PC-3 (cell line): ENCODE results near the gene ASB18. TPM values are rescaled to one million over a fixed set of nuclear protein-coding genes. Genes with fewer than 3 reads are reported as not detected.
"Not testable (repeated sequence)": the region's sequence is repeated elsewhere in the genome, so short reads cannot be mapped to it uniquely, and the experiment has no call there.

Experiments
- ATAC-seq: fragments of 200-7000 bp; cut with Tn5 transposase; 2 replicates; pipeline ENCODE4 v1.9.1; 2020; ENCODE audit warnings: mild to moderate bottlenecking, moderate library complexity
- BruUV-seq: library from RNA; stranded (reverse); fragments of 400-500 nt; replicated peaks from 2 replicates; lab custom pipeline; 2021; lab: Mats Ljungman, UMichigan
- CTCF ChIA-PET: fragments of 300-600 bp; sonication (Branson Sonifier 250); formaldehyde crosslinking; loops from one replicate; lab custom pipeline; 2022; ENCODE audit warnings: antibody characterized with exemption; lab: Charles Lee
- POLR2A ChIA-PET: fragments of 300-600 bp; sonication (Branson Sonifier 250); formaldehyde crosslinking; loops from one replicate; lab custom pipeline; 2022; ENCODE audit warnings: antibody characterized with exemption; ENCODE audit not compliant: unreplicated experiment; lab: Charles Lee
- DNase-seq: peaks from one replicate; pipeline ENCODE4 v3.0.0-alpha.2; 2015
- H2AFZ ChIP-seq: fragments of 300-600 bp; sonication (generic); 2 replicates; pipeline ENCODE4 v1.6.0; 2016; ENCODE audit warnings: antibody characterized with exemption, low read length
- H3F3A ChIP-seq: fragments of 300-600 bp; sonication (generic); one replicate; pipeline ENCODE4 v1.6.0; 2017; ENCODE audit warnings: antibody characterized with exemption, low read length, control low read depth, mild to moderate bottlenecking; ENCODE audit not compliant: unreplicated experiment
- H3K27ac ChIP-seq: fragments of 300-600 bp; sonication (generic); 2 replicates; pipeline ENCODE4 v1.5.1; 2016; ENCODE audit warnings: mild to moderate bottlenecking, low read length
- H3K27me3 ChIP-seq: fragments of 300-600 bp; sonication (generic); 2 replicates; pipeline ENCODE4 v1.6.1; 2016; ENCODE audit warnings: low read length, mixed read lengths
- H3K36me3 ChIP-seq: fragments of 300-600 bp; sonication (generic); 2 replicates; pipeline ENCODE4 v1.6.1; 2016; ENCODE audit warnings: low read depth, mixed run types, low read length, mixed read lengths
- H3K4me1 ChIP-seq: fragments of 300-600 bp; sonication (generic); 2 replicates; pipeline ENCODE4 v1.5.1; 2016; ENCODE audit warnings: low read length; ENCODE audit not compliant: insufficient read depth
- H3K4me2 ChIP-seq: fragments of 300-600 bp; sonication (generic); 2 replicates; pipeline ENCODE4 v1.6.0; 2016; ENCODE audit warnings: low read length
- H3K4me3 ChIP-seq: fragments of 300-600 bp; sonication (generic); 2 replicates; pipeline ENCODE4 v1.5.1; 2016; ENCODE audit warnings: mild to moderate bottlenecking, low read length, mixed read lengths
- H3K79me2 ChIP-seq: fragments of 300-600 bp; sonication (generic); 2 replicates; pipeline ENCODE4 v1.6.1; 2017; ENCODE audit warnings: low read length, mixed read lengths
- H3K9ac ChIP-seq: fragments of 300-600 bp; sonication (generic); 2 replicates; pipeline ENCODE4 v1.6.0; 2016; ENCODE audit warnings: mild to moderate bottlenecking, low read length
- H3K9me2 ChIP-seq: fragments of 300-600 bp; sonication (generic); replicated peaks from 2 replicates; pipeline ENCODE4 v1.6.1; 2016; ENCODE audit warnings: mixed run types, low read length, mixed read lengths
- H3K9me3 ChIP-seq: fragments of 300-600 bp; sonication (generic); 2 replicates; pipeline ENCODE4 v1.6.1; 2016; ENCODE audit warnings: low read length, mixed read lengths
- H4K20me1 ChIP-seq: fragments of 300-600 bp; sonication (generic); 2 replicates; pipeline ENCODE4 v1.6.1; 2016; ENCODE audit warnings: low read length, mixed read lengths
- EZH2 ChIP-seq: fragments of 300-600 bp; sonication (generic); IDR thresholded peaks from one replicate; pipeline ENCODE4 v1.6.1; 2017; ENCODE audit warnings: antibody characterized with exemption, mild to moderate bottlenecking, low read length; ENCODE audit not compliant: unreplicated experiment
- EZH2phosphoT487 ChIP-seq: fragments of 300-600 bp; sonication (generic); IDR thresholded peaks from 2 replicates; pipeline ENCODE4 v1.6.1; 2018; ENCODE audit warnings: mild to moderate bottlenecking, antibody characterized with exemption, low read length, borderline replicate concordance
- intact Hi-C: fragments of 100-400 bp; cut with micrococcal nuclease; formaldehyde crosslinking; loops from 2 replicates; pipeline ENCODE4 v1.9.0; 2023
- total RNA-seq: library from RNA; depleted of rRNA; stranded (reverse); fragments of >200 nt; gene quantifications from 2 replicates; pipeline ENCODE4 v1.2.3, GENCODE V29; 2014
- TF ChIP-seq, protein P1 (sequence below): fragments of 300-600 bp; sonication (generic); conservative IDR thresholded peaks from 2 replicates; pipeline ENCODE4 v1.5.1; 2017; ENCODE audit warnings: antibody characterized with exemption, low read depth, mild to moderate bottlenecking, low read length

Gene ASB18
- total RNA-seq, 1 experiment from 2014 or later: 0.15 TPM

DNA sequence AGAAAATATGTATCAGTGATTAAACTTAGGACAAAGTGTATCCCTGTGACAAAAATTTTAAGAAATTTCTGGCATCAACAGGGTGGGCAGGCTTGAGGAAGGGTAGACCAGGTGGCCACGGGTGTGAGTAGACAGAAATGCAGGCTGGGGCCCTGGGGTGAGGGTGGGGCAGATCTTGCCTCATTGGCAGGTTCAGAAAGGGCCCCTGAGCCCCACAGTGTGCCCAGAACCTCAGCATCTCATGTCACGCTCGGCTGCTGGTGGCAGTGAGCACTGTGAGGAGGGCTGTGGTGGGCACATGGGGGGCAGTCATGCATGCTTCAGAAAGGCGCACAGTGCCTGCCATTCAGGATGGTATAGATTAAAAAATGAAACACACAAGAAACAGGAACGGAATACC is 7.6 kb upstream of the ASB18 start:
- BruUV-seq: no TSS peak
- no peaks in the 10 kb centered on the region for H3F3A ChIP-seq
- no peaks in the 10 kb centered on the region for H3K9me2 ChIP-seq
- ATAC-seq (no peak), DNase-seq (no peak)
- no peaks in the 10 kb centered on the region for H3K79me2 ChIP-seq
- H3K36me3 ChIP-seq: peaks cover 6% of the 10 kb centered on the region
- no peak overlapping the region for H3K27ac ChIP-seq
- no peaks in the 10 kb centered on the region for H3K27me3 ChIP-seq
- no peak overlapping the region for H3K9ac ChIP-seq
- no peak overlapping the region for H3K4me3 ChIP-seq
- no peaks in the 10 kb centered on the region for H3K4me1 ChIP-seq
- H4K20me1 ChIP-seq: no peaks in the 10 kb centered on the region
- no peak overlapping the region for H3K4me2 ChIP-seq
- POLR2A ChIA-PET: no interaction called here
- 0 out of 2 replicates have a peak, but pooled peaks cover 8% of the 10 kb centered on the region for H3K9me3 ChIP-seq
- intact Hi-C loops: no loop called here
- no peak overlapping the region for H2AFZ ChIP-seq
- CTCF ChIA-PET: no interaction called here
- TF ChIP-seq, protein P1, sequence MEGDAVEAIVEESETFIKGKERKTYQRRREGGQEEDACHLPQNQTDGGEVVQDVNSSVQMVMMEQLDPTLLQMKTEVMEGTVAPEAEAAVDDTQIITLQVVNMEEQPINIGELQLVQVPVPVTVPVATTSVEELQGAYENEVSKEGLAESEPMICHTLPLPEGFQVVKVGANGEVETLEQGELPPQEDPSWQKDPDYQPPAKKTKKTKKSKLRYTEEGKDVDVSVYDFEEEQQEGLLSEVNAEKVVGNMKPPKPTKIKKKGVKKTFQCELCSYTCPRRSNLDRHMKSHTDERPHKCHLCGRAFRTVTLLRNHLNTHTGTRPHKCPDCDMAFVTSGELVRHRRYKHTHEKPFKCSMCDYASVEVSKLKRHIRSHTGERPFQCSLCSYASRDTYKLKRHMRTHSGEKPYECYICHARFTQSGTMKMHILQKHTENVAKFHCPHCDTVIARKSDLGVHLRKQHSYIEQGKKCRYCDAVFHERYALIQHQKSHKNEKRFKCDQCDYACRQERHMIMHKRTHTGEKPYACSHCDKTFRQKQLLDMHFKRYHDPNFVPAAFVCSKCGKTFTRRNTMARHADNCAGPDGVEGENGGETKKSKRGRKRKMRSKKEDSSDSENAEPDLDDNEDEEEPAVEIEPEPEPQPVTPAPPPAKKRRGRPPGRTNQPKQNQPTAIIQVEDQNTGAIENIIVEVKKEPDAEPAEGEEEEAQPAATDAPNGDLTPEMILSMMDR: no peak
- TF ChIP-seq EZH2: no peak
- TF ChIP-seq EZH2phosphoT487: no peak

DNA sequence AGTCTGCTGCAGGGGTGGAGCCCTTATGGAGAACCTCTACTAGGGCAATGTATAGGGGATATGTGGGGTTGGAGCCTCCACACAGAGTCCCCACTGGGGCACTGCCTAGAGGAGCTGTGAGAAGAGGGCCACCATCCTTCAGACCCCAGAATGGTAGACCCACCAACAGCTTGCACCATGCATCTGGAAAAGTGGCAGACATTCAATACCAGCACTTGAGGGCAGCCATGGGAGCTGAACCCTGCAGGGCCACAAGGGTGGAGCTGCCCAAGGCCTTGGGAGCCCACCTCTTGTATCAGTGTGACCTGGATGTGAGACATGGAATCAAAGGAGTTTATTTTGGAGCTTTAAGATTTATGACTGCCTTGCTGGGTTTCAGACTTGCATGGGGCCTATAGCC is 5.7 kb upstream of the ASB18 start:
- H3K9me2 ChIP-seq, H3K4me1 ChIP-seq, H3K27ac ChIP-seq, H3K36me3 ChIP-seq, intact Hi-C loops, H3K4me2 ChIP-seq, H2AFZ ChIP-seq, H3K4me3 ChIP-seq, CTCF ChIA-PET, DNase-seq, H3K9me3 ChIP-seq, H3K9ac ChIP-seq, ATAC-seq, H3K27me3 ChIP-seq, H4K20me1 ChIP-seq, H3F3A ChIP-seq, BruUV-seq, H3K79me2 ChIP-seq, POLR2A ChIA-PET: not testable (repeated sequence)

- Histone ChIP-seq H3K9me3 (peaks cover 8% of the 10 kb centered on the region; the same call in 1 of the 2 replicates), H3K27me3 (no peaks in the 10 kb centered on the region), H3K36me3 (peaks cover 6% of the 10 kb centered on the region), H3F3A (no peaks in the 10 kb centered on the region), H3K27ac (no peak overlapping the region), H3K9ac (no peak overlapping the region), H2AFZ (no peak overlapping the region), H3K4me2 (no peak overlapping the region), H3K79me2 (no peaks in the 10 kb centered on the region), H4K20me1 (no peaks in the 10 kb centered on the region), H3K4me3 (no peak overlapping the region), H3K4me1 (no peaks in the 10 kb centered on the region), H3K9me2 (no peaks in the 10 kb centered on the region)
- ATAC-seq (no peak), DNase-seq (no peak)
- no TSS peak for BruUV-seq
- ChIA-PET POLR2A (no interaction called here), CTCF (no interaction called here)
- TF ChIP-seq EZH2phosphoT487 (no peak), EZH2 (no peak)
- TF ChIP-seq, protein P1: no peak
- intact Hi-C loops: no loop called here
These were observed 1.5 kb upstream of the ASB18 start for GRCh38 chr2:236265675-236266074.
